Hepatocyte (in vitro differentiated cells): ENCODE data around the gene ADAMTS15.

ENCODE experiments used
- EZH2 ChIP-seq: fragments of 200-600 bp; sonication (generic); IDR thresholded peaks from 2 replicates; pipeline ENCODE4 v1.6.1; 2016; ENCODE audit warnings: antibody characterized with exemption, mild to moderate bottlenecking, borderline replicate concordance
- EZH2phosphoT487 ChIP-seq: fragments of 200-600 bp; sonication (generic); IDR thresholded peaks from one replicate; pipeline ENCODE4 v1.6.1; 2018; ENCODE audit warnings: antibody characterized with exemption, mild to moderate bottlenecking, low read depth, moderate library complexity; ENCODE audit not compliant: unreplicated experiment, severe bottlenecking
- TF ChIP-seq, protein P1 (sequence below): fragments of 200-600 bp; sonication (generic); IDR thresholded peaks from 2 replicates; pipeline ENCODE4 v1.5.1; 2016; ENCODE audit warnings: antibody characterized with exemption, mild to moderate bottlenecking; ENCODE audit not compliant: poor library complexity

DNA sequence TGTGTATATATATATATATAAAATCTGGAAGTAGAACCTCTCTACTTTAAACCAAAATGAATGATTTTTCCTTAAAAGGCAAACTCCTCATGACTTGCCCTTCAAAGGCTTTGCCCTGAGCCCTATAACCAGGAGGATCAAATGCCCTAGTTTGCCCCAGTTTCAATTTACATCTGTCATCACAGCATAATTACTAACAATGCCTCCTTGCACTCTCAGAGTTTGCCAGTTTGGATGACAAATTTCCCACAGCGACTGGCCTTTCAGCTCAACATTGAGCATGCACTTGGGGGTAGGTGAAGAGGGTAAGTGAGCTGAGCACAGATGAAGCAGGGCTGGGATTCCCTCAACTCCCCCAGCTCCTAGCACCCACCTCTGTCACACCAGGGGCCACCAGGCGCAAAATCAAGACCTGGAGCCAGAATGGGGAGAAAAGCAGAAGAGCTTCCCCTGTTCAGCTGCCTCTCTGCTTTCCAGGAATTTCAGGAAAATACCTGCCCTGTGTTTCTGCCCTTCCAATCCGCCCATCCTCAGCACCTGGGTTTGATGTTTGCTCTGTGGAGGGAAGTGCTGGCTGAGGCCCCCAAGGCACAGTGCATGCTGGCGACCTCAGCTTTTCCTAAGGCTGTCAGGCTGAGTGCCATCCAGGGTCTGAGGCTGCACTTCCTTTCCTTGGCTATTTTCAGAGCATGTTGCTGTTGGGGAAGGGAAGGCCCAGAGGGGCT, 67.5 kb downstream of the ADAMTS15 start:
- TF ChIP-seq, protein P1, sequence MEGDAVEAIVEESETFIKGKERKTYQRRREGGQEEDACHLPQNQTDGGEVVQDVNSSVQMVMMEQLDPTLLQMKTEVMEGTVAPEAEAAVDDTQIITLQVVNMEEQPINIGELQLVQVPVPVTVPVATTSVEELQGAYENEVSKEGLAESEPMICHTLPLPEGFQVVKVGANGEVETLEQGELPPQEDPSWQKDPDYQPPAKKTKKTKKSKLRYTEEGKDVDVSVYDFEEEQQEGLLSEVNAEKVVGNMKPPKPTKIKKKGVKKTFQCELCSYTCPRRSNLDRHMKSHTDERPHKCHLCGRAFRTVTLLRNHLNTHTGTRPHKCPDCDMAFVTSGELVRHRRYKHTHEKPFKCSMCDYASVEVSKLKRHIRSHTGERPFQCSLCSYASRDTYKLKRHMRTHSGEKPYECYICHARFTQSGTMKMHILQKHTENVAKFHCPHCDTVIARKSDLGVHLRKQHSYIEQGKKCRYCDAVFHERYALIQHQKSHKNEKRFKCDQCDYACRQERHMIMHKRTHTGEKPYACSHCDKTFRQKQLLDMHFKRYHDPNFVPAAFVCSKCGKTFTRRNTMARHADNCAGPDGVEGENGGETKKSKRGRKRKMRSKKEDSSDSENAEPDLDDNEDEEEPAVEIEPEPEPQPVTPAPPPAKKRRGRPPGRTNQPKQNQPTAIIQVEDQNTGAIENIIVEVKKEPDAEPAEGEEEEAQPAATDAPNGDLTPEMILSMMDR = no peak
- TF ChIP-seq EZH2 = no peak
- no peak for TF ChIP-seq EZH2phosphoT487
